Measurements from ENCODE around the gene SH3TC1.

DNA sequence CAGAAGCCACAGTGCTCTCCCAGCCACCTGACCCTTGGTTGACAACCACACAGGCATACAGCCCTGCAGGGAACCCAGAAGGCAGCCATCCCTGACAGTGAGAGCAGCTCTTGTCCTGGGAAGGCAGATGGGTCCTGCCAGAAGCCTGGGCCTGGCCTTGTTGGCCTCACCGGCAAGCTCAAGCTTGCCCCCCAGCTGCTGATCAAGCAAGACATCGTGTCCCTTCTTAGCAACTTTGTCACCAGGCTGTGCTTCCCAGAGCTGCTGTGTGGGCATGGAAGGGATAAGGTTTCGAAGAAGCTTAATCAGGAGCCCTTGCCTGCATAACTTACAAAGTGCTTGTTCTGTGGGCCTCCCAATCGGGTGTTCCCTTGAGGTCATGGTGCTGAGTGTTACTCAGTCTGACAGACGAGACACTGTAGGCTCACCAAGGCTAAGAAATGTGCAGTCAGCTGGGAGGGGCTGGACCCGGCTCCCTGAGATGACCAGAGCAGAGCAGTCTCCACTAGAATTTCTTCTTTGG is 33.7 kb upstream of the SH3TC1 start:
- TF ChIP-seq, protein P1, sequence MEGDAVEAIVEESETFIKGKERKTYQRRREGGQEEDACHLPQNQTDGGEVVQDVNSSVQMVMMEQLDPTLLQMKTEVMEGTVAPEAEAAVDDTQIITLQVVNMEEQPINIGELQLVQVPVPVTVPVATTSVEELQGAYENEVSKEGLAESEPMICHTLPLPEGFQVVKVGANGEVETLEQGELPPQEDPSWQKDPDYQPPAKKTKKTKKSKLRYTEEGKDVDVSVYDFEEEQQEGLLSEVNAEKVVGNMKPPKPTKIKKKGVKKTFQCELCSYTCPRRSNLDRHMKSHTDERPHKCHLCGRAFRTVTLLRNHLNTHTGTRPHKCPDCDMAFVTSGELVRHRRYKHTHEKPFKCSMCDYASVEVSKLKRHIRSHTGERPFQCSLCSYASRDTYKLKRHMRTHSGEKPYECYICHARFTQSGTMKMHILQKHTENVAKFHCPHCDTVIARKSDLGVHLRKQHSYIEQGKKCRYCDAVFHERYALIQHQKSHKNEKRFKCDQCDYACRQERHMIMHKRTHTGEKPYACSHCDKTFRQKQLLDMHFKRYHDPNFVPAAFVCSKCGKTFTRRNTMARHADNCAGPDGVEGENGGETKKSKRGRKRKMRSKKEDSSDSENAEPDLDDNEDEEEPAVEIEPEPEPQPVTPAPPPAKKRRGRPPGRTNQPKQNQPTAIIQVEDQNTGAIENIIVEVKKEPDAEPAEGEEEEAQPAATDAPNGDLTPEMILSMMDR (conservative IDR thresholded peaks at IDR 0.05): no peak
- TF ChIP-seq ZFX (IDR thresholded peaks at IDR 0.05): no peak

Measured in C4-2B (cell line).